Gastrocnemius medialis (tissue), 4 donors: ENCODE results near the gene PHACTR1.

Source experiments
- CTCF ChIP-seq, 5 experiments: fragments of 450-650 bp in 3 of 5; fragments of 200-600 bp in 2 of 5; sonication (generic) in 2 of 5; IDR thresholded peaks in 4 of 5; conservative IDR thresholded peaks in 1 of 5; 1 replicate in 4 of 5; 2 replicates in 1 of 5; pipeline ENCODE4 v1.5.1; 2016 to 2019; ENCODE audit warnings: antibody characterized with exemption in 5 of 5, mild to moderate bottlenecking in 3 of 5, moderate library complexity in 3 of 5
- POLR2A ChIP-seq, 2 donors: fragments of 450-650 bp; IDR thresholded peaks; one replicate each; pipeline ENCODE4 v1.6.1; 2017; ENCODE audit warnings: antibody characterized with exemption in 2 of 2, mild to moderate bottlenecking in 2 of 2, moderate library complexity in 2 of 2

- no peak for TF ChIP-seq CTCF (IDR thresholded peaks at IDR 0.05 in 4 of 5, conservative IDR thresholded peaks at IDR 0.05 in 1 of 5)
- no peak for TF ChIP-seq POLR2A (IDR thresholded peaks at IDR 0.05)
Observed at GRCh38 chr6:12957321-12958051, 240.9 kb downstream of the PHACTR1 start.
